Tibial artery (tissue), 4 donors: Measurements from ENCODE around the gene PTPRA.

ENCODE experiments used
- DNase-seq, 2 donors: peaks; one replicate each; pipeline ENCODE4 v3.0.0-alpha.2; 2019
- H3K27ac ChIP-seq, 2 donors: fragments of 200-600 bp; sonication (generic) in 1 of 2; 1 replicate in 1 of 2; 2 replicates in 1 of 2; pipeline ENCODE4 v1.5.1; 2018 to 2019; ENCODE audit warnings: mild to moderate bottlenecking in 1 of 2
- H3K27me3 ChIP-seq, 2 donors: fragments of 200-600 bp; sonication (generic) in 1 of 2; one replicate each; pipeline versions ENCODE4 v1.5.1 to v1.6.0; 2016 to 2019
- H3K36me3 ChIP-seq, 3 donors: fragments of 200-600 bp; sonication (generic) in 2 of 3; one replicate each; pipeline ENCODE4 v1.5.1; 2016 to 2019; ENCODE audit warnings: mild to moderate bottlenecking in 2 of 3
- H3K4me1 ChIP-seq, 4 donors: fragments of 200-600 bp; sonication (generic) in 2 of 4; 1 replicate in 3 of 4; 2 replicates in 1 of 4; pipeline ENCODE4 v1.5.1; 2016 to 2019
- H3K4me3 ChIP-seq, 2 donors: fragments of 200-600 bp; sonication (generic) in 1 of 2; 1 replicate in 1 of 2; 2 replicates in 1 of 2; pipeline ENCODE4 v1.5.1; 2018 to 2019; ENCODE audit warnings: mild to moderate bottlenecking in 2 of 2
- H3K9me3 ChIP-seq, 3 donors: fragments of 200-600 bp; sonication (generic) in 1 of 3; one replicate each; pipeline ENCODE4 v1.5.1; 2016 to 2019
- CTCF ChIP-seq, 2 experiments: fragments of 200-600 bp in 1 of 2; fragments of 450-650 bp in 1 of 2; IDR thresholded peaks; one replicate each; pipeline ENCODE4 v1.5.1; 2017 to 2019; ENCODE audit warnings: antibody characterized with exemption in 2 of 2, mild to moderate bottlenecking in 1 of 2, moderate library complexity in 1 of 2
- intact Hi-C: fragments of 100-400 bp; cut with DNase I; formaldehyde crosslinking; loops from one replicate; pipeline ENCODE4 v1.15.0; 2023; ENCODE audit warnings: low total_unique reads

Gene PTPRA

GRCh38 chr20:2930538-2930937 lies 57.3 kb downstream of the PTPRA start:
- no peak overlapping the region for H3K4me3 ChIP-seq
- no peak overlapping the region for H3K27ac ChIP-seq
- no peaks in the 10 kb centered on the region for H3K27me3 ChIP-seq
- DNase-seq: no peak
- intact Hi-C loops: no loop called here
- H3K4me1 ChIP-seq: no peaks in the 10 kb centered on the region
- peaks cover under 1 to 12% (median 2%) of the 10 kb centered on the region in 3 donors for H3K36me3 ChIP-seq
- H3K9me3 ChIP-seq: no peaks in the 10 kb centered on the region
- TF ChIP-seq CTCF (IDR thresholded peaks at IDR 0.05): no peak

GRCh38 chr20:2932498-2932897 lies 59.2 kb downstream of the PTPRA start:
- Histone ChIP-seq H3K27me3 (no peaks in the 10 kb centered on the region), H3K4me3 (no peak overlapping the region), H3K27ac (no peak overlapping the region), H3K9me3 (no peaks in the 10 kb centered on the region), H3K36me3 (peaks cover 0 to 5% (median 3%) of the 10 kb centered on the region in 3 donors), H3K4me1 (no peaks in the 10 kb centered on the region)
- TF ChIP-seq CTCF (IDR thresholded peaks at IDR 0.05): no peak
- no peak for DNase-seq
- intact Hi-C loops: no loop called here

GRCh38 chr20:2937902-2938301 lies 64.6 kb downstream of the PTPRA start:
- DNase-seq: no peak
- peaks cover 0 to 3% (median 0%) of the 10 kb centered on the region in 3 donors for H3K36me3 ChIP-seq
- intact Hi-C loops: no loop called here

GRCh38 chr20:2942439-2942838 lies 69.2 kb downstream of the PTPRA start:
- no peak for TF ChIP-seq CTCF (IDR thresholded peaks at IDR 0.05)
- H3K27ac ChIP-seq: no peak overlapping the region
- peaks cover 0 to 7% (median 0%) of the 10 kb centered on the region in 4 donors for H3K4me1 ChIP-seq
- H3K4me3 ChIP-seq: no peak overlapping the region
- no peaks in the 10 kb centered on the region for H3K9me3 ChIP-seq
- H3K36me3 ChIP-seq: no peaks in the 10 kb centered on the region
- intact Hi-C loops: no loop called here
- H3K27me3 ChIP-seq: no peaks in the 10 kb centered on the region
- no peak for DNase-seq

More at GRCh38 chr20:2937902-2938301, 64.6 kb downstream of the PTPRA start:
- no peaks in the 10 kb centered on the region for H3K4me1 ChIP-seq
- H3K27me3 ChIP-seq: no peaks in the 10 kb centered on the region
- TF ChIP-seq CTCF (IDR thresholded peaks at IDR 0.05): no peak
- no peaks in the 10 kb centered on the region for H3K9me3 ChIP-seq
- no peak overlapping the region for H3K4me3 ChIP-seq
- no peak overlapping the region for H3K27ac ChIP-seq

GRCh38 chr20:2946988-2947961 lies 74.0 kb downstream of the PTPRA start:
- Histone ChIP-seq H3K36me3 (peaks cover 7 to 10% (median 9%) of the 10 kb centered on the region in 3 donors), H3K4me1 (peaks cover 0 to 8% (median 0%) of the 10 kb centered on the region in 4 donors), H3K27ac (no peak overlapping the region), H3K9me3 (no peaks in the 10 kb centered on the region), H3K4me3 (no peak overlapping the region), H3K27me3 (no peaks in the 10 kb centered on the region)
- no peak for TF ChIP-seq CTCF (IDR thresholded peaks at IDR 0.05)
- intact Hi-C loops: no loop called here
- no peak for DNase-seq
